ENCODE data around the gene HS3ST3A1.
A peak's percentile ranks its signal among the peaks of the same experiment; 100 is the strongest.

HS3ST3A1 gene

GRCh38 chr17:13601776-13602551 is at the start of gene HS3ST3A1:
HS3ST3A1 (minus strand) TSS chr17:13601929; CDS start chr17:13601129, 800 bp downstream.
- peak; percentile 92 for DNase-seq (ENCODE audit: low spot score)

GRCh38 chr17:13650096-13650675 is 48.5 kb upstream of the HS3ST3A1 start:
- peak; percentile 27 for DNase-seq (ENCODE audit: low spot score)

- DNase-seq (ENCODE audit: low spot score) = peak; percentile 31
Observed at GRCh38 chr17:13647543-13648021, 45.9 kb upstream of the HS3ST3A1 start.

- DNase-seq (ENCODE audit: low spot score) = no peak
Observed at GRCh38 chr17:13646969-13647542, 45.3 kb upstream of the HS3ST3A1 start.

GRCh38 chr17:13646411-13646810 is 44.7 kb upstream of the HS3ST3A1 start:
- peak; percentile 26 for DNase-seq (ENCODE audit: low spot score)

GRCh38 chr17:13643180-13643579 is 41.5 kb upstream of the HS3ST3A1 start:
- no peak for DNase-seq (ENCODE audit: low spot score)

GRCh38 chr17:13642188-13642587 is 40.5 kb upstream of the HS3ST3A1 start:
- no peak for DNase-seq (ENCODE audit: low spot score)

GRCh38 chr17:13640551-13640950 is 38.8 kb upstream of the HS3ST3A1 start:
- no peak for DNase-seq (ENCODE audit: low spot score)

GRCh38 chr17:13638855-13639458 is 37.2 kb upstream of the HS3ST3A1 start:
- no peak for DNase-seq (ENCODE audit: low spot score)

- no peak for DNase-seq (ENCODE audit: low spot score)
Observed at GRCh38 chr17:13636951-13637350, 35.2 kb upstream of the HS3ST3A1 start.

- no peak for DNase-seq (ENCODE audit: low spot score)
Observed at GRCh38 chr17:13635951-13636350, 34.2 kb upstream of the HS3ST3A1 start.

- no peak for DNase-seq (ENCODE audit: low spot score)
Observed at GRCh38 chr17:13634021-13634420, 32.3 kb upstream of the HS3ST3A1 start.

GRCh38 chr17:13631529-13631928 is 29.8 kb upstream of the HS3ST3A1 start:
- no peak for DNase-seq (ENCODE audit: low spot score)

GRCh38 chr17:13626703-13627102 is 25.0 kb upstream of the HS3ST3A1 start:
- DNase-seq (ENCODE audit: low spot score) = peak; percentile 68

GRCh38 chr17:13619462-13619861 is 17.7 kb upstream of the HS3ST3A1 start:
- DNase-seq (ENCODE audit: low spot score) = no peak

- DNase-seq (ENCODE audit: low spot score) = no peak
Observed at GRCh38 chr17:13616031-13616430, 14.3 kb upstream of the HS3ST3A1 start.

- no peak for DNase-seq (ENCODE audit: low spot score)
Observed at GRCh38 chr17:13609941-13610340, 8.2 kb upstream of the HS3ST3A1 start.

GRCh38 chr17:13601322-13601775 is 380 bp downstream of the HS3ST3A1 start:
- DNase-seq (ENCODE audit: low spot score) = peak; percentile 39

- DNase-seq (ENCODE audit: low spot score) = peak; percentile 60
Observed at GRCh38 chr17:13600475-13601321, 1.0 kb downstream of the HS3ST3A1 start.

GRCh38 chr17:13599864-13600263 is 1.9 kb downstream of the HS3ST3A1 start:
- no peak for DNase-seq (ENCODE audit: low spot score)

GRCh38 chr17:13599168-13599577 is 2.6 kb downstream of the HS3ST3A1 start:
- no peak for DNase-seq (ENCODE audit: low spot score)

Data from AG08396 (cell line).